Fibroblast of villous mesenchyme (primary cell): ENCODE results near the gene ADGRG7. TPM values are rescaled to one million over a fixed set of nuclear protein-coding genes. Genes with fewer than 3 reads are reported as not detected.

Source experiments
- DNase-seq: peaks from one replicate; pipeline ENCODE4 v3.0.0-alpha.2; 2010; ENCODE audit warnings: low read depth
- H3K4me3 ChIP-seq: 2 replicates; pipeline ENCODE4 v1.5.1; 2011; ENCODE audit warnings: low read depth, mild to moderate bottlenecking, low read length
- total RNA-seq: library from RNA; depleted of rRNA; stranded (reverse); fragments of >200 nt; gene quantifications from 2 replicates; pipeline ENCODE4 v1.2.3, GENCODE V29; 2012
- TF ChIP-seq, protein P1 (sequence below): IDR thresholded peaks from 2 replicates; pipeline ENCODE4 v1.5.1; 2012; ENCODE audit warnings: low read depth, mild to moderate bottlenecking, low read length; ENCODE audit not compliant: insufficient read depth

The ADGRG7 gene
- total RNA-seq, 1 donor = not detected

DNA sequence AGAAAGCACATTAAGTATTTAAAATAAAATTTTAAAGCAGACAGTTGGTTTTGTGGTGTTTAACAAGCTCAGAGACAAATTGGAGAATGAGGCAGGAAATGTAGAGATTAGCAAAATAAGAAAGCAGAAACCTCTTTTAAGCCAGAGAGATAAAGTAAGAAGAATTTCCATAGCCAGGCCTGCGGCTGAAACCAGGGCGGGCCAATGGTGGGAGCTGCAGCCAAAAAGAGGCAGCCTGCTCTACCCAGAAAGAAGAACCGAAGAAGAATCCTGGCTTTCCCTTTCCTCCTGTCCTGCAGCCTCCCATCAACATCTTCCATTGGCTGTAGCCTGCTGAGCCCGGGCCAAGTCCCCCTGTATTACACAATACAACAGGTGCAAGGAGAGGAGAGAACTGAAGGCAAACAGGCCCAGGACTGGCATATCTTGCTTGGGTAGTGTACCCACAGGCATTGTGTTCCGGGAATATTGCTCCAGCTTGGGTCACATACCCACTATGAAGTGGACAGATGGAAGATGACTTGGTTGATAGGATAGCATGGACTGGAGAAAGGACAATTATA is 88.4 kb downstream of the ADGRG7 start:
- TF ChIP-seq, protein P1, sequence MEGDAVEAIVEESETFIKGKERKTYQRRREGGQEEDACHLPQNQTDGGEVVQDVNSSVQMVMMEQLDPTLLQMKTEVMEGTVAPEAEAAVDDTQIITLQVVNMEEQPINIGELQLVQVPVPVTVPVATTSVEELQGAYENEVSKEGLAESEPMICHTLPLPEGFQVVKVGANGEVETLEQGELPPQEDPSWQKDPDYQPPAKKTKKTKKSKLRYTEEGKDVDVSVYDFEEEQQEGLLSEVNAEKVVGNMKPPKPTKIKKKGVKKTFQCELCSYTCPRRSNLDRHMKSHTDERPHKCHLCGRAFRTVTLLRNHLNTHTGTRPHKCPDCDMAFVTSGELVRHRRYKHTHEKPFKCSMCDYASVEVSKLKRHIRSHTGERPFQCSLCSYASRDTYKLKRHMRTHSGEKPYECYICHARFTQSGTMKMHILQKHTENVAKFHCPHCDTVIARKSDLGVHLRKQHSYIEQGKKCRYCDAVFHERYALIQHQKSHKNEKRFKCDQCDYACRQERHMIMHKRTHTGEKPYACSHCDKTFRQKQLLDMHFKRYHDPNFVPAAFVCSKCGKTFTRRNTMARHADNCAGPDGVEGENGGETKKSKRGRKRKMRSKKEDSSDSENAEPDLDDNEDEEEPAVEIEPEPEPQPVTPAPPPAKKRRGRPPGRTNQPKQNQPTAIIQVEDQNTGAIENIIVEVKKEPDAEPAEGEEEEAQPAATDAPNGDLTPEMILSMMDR = no peak
- DNase-seq = no peak
- no peak overlapping the region for H3K4me3 ChIP-seq

DNA sequence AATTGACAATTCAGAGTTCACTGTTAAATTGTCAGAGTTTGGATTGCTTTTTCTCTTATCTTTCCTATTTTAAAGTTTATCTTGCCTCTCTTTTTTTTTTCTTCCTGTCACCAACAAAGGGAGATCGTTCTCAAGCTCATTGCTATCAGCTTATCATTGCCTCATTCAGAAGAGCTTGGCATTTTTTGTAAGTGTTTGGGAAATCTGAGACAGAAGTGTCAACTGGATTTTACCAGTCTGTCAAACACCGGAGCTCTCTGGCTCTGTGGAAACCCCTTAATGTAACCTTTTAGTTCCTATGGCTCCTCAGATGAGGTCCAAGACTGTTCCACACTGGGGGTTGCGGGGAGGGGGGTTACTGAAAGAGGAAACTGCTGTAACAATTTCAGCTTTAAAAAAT is 89.3 kb downstream of the ADGRG7 start:
- TF ChIP-seq, protein P1 = no peak
- DNase-seq = no peak
- no peak overlapping the region for H3K4me3 ChIP-seq

DNA sequence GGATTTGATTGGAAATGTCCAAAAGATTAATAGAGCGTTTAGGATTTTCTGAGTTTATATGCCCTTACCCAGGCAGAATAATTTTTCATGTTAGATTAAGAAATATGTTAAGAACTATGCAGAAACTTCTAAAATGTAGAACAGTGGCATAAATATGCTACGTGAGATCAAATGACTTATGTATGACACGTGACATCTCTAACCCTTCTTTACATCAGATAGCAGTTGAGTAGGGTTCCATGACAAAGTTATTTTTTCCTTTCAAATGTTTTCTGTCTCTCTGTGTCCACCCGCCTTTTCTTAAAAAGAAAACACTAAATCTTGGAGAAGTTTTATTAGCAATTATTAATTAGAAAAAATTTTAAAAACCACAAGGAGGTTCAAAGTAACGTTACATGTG is 91.3 kb downstream of the ADGRG7 start:
- TF ChIP-seq, protein P1 = no peak
- DNase-seq = no peak
- H3K4me3 ChIP-seq = no peak overlapping the region

DNA sequence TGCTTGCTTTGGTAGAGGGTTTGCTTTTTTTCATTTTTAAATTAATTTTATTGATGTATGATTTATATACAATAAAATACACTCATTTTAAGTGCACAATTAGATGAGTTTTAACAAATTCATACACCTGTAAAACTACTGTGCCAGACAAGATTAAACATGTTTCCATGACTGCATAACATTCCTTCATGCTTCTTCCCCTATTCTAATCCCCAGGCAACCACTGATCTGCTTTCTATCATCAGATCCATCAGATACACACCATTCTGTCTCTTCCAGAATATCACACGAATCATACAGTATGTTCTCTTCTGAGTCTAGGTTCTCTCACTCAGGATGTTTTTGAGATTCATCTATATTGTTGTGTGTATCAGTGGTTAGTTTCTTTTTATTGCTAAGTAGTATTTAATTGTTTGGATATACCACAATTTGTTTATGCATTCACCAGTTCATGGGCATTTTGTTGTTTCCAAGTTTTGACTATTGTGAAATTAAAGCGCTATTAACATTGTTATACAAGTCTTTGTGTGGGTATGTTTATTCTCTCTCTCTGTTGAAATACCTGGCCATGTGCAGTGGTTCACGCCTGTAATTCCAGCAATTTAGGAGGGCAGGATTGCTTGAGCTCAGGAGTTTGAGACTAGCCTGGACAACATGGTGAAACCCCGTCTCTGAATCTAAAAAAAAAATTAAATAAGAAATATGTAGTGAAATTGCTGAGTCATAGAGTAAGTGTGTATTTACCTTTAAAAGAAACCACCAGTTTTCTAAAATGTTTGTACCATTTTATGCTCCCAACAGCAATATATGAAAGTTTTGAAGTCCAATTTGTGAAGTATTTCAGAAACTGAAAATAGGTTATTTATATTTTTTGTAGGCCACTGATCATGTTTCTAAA is 92.9 kb downstream of the ADGRG7 start:
- TF ChIP-seq, protein P1 = no peak
- DNase-seq = peak; percentile 4
- no peak overlapping the region for H3K4me3 ChIP-seq

DNA sequence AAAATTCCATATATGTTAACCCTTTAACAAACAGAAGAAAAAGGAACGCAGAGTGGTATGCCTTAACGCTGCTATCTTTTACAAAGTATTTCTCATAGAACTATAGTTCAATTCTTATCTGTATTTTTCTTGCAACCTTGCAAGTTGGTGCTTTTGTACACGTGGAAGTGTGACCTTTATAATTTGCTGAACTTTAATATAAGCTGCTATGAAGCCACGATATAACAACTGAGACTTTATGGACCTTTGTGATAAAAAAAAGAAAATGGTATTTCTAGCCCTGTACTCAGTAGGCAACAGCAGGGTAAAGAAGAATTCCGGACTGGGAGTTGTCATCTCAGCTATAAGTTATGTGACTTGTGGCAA is 93.6 kb downstream of the ADGRG7 start:
- TF ChIP-seq, protein P1 = no peak
- DNase-seq = no peak
- H3K4me3 ChIP-seq = no peak overlapping the region

DNA sequence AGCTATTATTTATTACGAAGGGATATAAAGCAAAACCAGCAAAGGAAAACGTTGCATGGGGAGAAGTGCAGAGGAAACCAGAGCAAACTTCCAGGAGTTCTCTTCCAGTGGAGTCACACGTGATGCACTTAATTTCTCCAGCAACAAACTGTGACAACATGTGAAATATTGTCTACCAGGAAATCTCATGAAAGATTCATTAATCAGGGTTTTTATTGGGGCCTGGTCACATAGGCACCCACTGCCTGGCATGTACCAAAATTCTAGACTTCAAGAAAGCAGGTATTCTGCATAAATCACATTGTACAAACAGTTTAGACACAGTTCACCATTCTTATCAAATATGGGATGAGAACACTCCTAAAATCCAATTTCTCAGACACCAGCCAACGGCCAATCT is 94.5 kb downstream of the ADGRG7 start:
- TF ChIP-seq, protein P1 = no peak
- no peak overlapping the region for H3K4me3 ChIP-seq
- DNase-seq = no peak
